ENCODE data around the gene DHH. TPM values are rescaled to one million over a fixed set of nuclear protein-coding genes. Genes with fewer than 3 reads are reported as not detected.

The DHH gene
- total RNA-seq, 1 donor: not detected

DNA sequence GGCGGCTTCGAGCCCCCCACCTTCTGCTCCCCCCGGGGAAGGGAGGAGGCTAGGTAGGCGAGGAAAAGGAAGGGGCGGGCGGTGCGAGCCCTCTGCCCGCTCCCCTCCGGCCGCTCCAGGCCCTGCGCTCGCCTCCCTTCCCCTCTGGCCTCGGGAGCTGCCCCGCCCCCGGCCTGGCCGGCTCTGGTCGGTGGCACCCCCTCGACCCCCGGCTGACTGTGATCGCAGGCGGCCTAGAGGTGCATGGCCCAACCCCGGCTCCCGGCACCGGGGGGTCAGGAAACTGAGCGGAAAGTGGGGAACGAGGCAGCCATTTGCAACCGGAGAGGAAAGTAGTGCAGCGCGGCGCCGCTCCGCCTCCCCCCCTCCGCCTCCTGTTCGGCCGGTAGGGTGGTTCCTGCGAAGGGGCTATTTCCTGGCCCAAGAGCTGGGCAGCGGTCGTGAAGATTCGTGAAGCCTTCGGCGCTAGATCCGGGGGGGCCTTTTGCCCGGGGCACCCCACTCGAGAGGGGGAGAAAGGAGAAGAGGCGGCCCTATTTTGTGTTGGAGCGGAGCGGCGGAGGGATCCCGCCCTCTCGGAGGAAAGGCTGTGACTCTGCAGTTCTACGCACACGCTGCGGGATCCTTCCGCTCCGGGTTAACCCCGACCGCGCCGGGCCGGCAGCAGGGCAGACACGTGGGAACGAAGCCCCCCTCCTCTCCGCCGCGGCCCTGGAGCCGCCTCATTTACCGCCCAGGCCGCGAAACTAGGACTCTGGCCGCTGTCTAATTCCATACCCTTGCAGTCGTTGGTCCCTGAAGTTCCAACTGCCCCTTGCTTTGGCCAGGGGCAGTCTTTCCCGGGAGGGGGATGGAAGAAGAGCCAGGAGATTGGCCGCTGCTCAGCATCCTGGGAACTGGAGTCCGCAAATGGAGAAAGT lies 34.1 kb downstream of the DHH start, which contains the start of gene KMT2D:
Gene KMT2D (minus strand): TSS at position 558 of the 920 bp plus-strand sequence. CDS start 5,470 bp downstream, outside the sequence.
- peak within 1 kb of the TSS; percentile 96 for H3K4me3 ChIP-seq (ENCODE audit: low read depth, low read length)
- peak; percentile 97 for DNase-seq (ENCODE audit: low read depth)
- TF ChIP-seq CTCF (IDR thresholded peaks at IDR 0.05; ENCODE audit: insufficient read depth, low read depth, low read length): peak; percentile 30

GRCh38 chr12:49059299-49060171 lies 35.1 kb downstream of the DHH start:
- TF ChIP-seq CTCF (IDR thresholded peaks at IDR 0.05; ENCODE audit: insufficient read depth, low read depth, low read length): no peak
- DNase-seq (ENCODE audit: low read depth): peak; percentile 36
- peak overlapping the region; percentile 96 for H3K4me3 ChIP-seq (ENCODE audit: low read depth, low read length)

GRCh38 chr12:49059045-49059298 lies 35.6 kb downstream of the DHH start:
- peak overlapping the region; percentile 96 for H3K4me3 ChIP-seq (ENCODE audit: low read depth, low read length)
- no peak for DNase-seq (ENCODE audit: low read depth)
- TF ChIP-seq CTCF (IDR thresholded peaks at IDR 0.05; ENCODE audit: insufficient read depth, low read depth, low read length): no peak

- no peak for TF ChIP-seq CTCF (IDR thresholded peaks at IDR 0.05; ENCODE audit: insufficient read depth, low read depth, low read length)
- no peak for DNase-seq (ENCODE audit: low read depth)
- peak overlapping the region; percentile 96 for H3K4me3 ChIP-seq (ENCODE audit: low read depth, low read length)
These were observed 36.1 kb downstream of the DHH start for GRCh38 chr12:49058366-49059044.

GRCh38 chr12:49057888-49058287 lies 36.7 kb downstream of the DHH start:
- H3K4me3 ChIP-seq (ENCODE audit: low read depth, low read length): peak overlapping the region; percentile 96
- TF ChIP-seq CTCF (IDR thresholded peaks at IDR 0.05; ENCODE audit: insufficient read depth, low read depth, low read length): no peak
- DNase-seq (ENCODE audit: low read depth): no peak

- no peak for TF ChIP-seq CTCF (IDR thresholded peaks at IDR 0.05; ENCODE audit: insufficient read depth, low read depth, low read length)
- peak; percentile 86 for DNase-seq (ENCODE audit: low read depth)
- peak overlapping the region; percentile 96 for H3K4me3 ChIP-seq (ENCODE audit: low read depth, low read length)
These were observed 38.4 kb downstream of the DHH start for GRCh38 chr12:49055978-49056754.

All from fibroblast of villous mesenchyme (primary cell).